ENCODE data around the gene AGAP6.
"Not testable (repeated sequence)": the region's sequence is repeated elsewhere in the genome, so short reads cannot be mapped to it uniquely, and the experiment has no call there.

GRCh38 chr10:49942339-49942705 is 45.9 kb upstream of the AGAP6 start:
- not testable (repeated sequence) for TF ChIP-seq CREB5 (CRISPR knock-in tag; IDR thresholded peaks at IDR 0.05; ENCODE audit: low read depth); SNAI2 (CRISPR knock-in tag; IDR thresholded peaks at IDR 0.05); GLIS3 (CRISPR knock-in tag; IDR thresholded peaks at IDR 0.05); RARB (CRISPR knock-in tag; IDR thresholded peaks at IDR 0.05); ARNTL (CRISPR knock-in tag; IDR thresholded peaks at IDR 0.05; ENCODE audit: borderline replicate concordance, low read depth); PATZ1 (CRISPR knock-in tag; IDR thresholded peaks at IDR 0.05; ENCODE audit: borderline replicate concordance); ZNF8 (CRISPR knock-in tag; IDR thresholded peaks at IDR 0.05); PPARA (CRISPR knock-in tag; IDR thresholded peaks at IDR 0.05; ENCODE audit: borderline replicate concordance); ISL1 (CRISPR knock-in tag; IDR thresholded peaks at IDR 0.05); ZFP30 (CRISPR knock-in tag; IDR thresholded peaks at IDR 0.05); ZNF70 (CRISPR knock-in tag; IDR thresholded peaks at IDR 0.05); TCF4 (CRISPR knock-in tag; IDR thresholded peaks at IDR 0.05; ENCODE audit: borderline replicate concordance)

Measured in SK-N-SH treated with all-trans-retinoic acid at 6 μM for 48 hours (cell line).